HFF-Myc (cell line): ENCODE measurements around the gene PRM2.

Source experiments
- DNase-seq: peaks from one replicate; pipeline ENCODE4 v3.0.0-alpha.2; 2011; ENCODE audit warnings: low read depth; ENCODE audit errors: extremely low read depth
- H3K4me3 ChIP-seq: replicated peaks from 2 replicates; pipeline ENCODE4 v1.5.1; 2011; ENCODE audit warnings: low read depth, mild to moderate bottlenecking, control low read depth, low read length
- CTCF ChIP-seq: IDR thresholded peaks from 2 replicates; pipeline ENCODE4 v1.5.1; 2012; ENCODE audit warnings: mild to moderate bottlenecking, low read depth, low read length, control low read depth; ENCODE audit errors: missing control alignments

PRM2 gene

GRCh38 chr16:11273721-11274324 is 2.5 kb downstream of the PRM2 start:
- DNase-seq, result no peak
- no peak overlapping the region for H3K4me3 ChIP-seq
- TF ChIP-seq CTCF, result no peak

GRCh38 chr16:11272921-11273720 is 3.2 kb downstream of the PRM2 start, which contains the start of gene PRM3:
Gene PRM3, minus strand, starts transcription at chr16:11273629. Its CDS starts 34 bp downstream, at chr16:11273595.
- no peak within 1 kb of the TSS for H3K4me3 ChIP-seq
- no peak for DNase-seq
- no peak for TF ChIP-seq CTCF

GRCh38 chr16:11272484-11272883 is 3.8 kb downstream of the PRM2 start:
- TF ChIP-seq CTCF, result no peak
- no peak overlapping the region for H3K4me3 ChIP-seq
- DNase-seq, result no peak

- H3K4me3 ChIP-seq, result no peak overlapping the region
- DNase-seq, result no peak
- TF ChIP-seq CTCF, result no peak
Measured at GRCh38 chr16:11271610-11272009, 4.7 kb downstream of the PRM2 start.

- H3K4me3 ChIP-seq, result no peak overlapping the region
- no peak for TF ChIP-seq CTCF
- DNase-seq, result no peak
Measured at GRCh38 chr16:11270602-11271162, 5.6 kb downstream of the PRM2 start.

GRCh38 chr16:11268921-11269375 is 7.3 kb downstream of the PRM2 start, which contains the start of gene TNP2:
Gene TNP2, minus strand, starts transcription at chr16:11269325. Its CDS starts 63 bp downstream, at chr16:11269262.
- DNase-seq, result no peak
- no peak within 1 kb of the TSS for H3K4me3 ChIP-seq
- TF ChIP-seq CTCF, result no peak
